GM12891 (cell line): ENCODE data around the gene KRTAP5-8.

Source experiments
- POLR2AphosphoS5 ChIP-seq: IDR thresholded peaks from 2 replicates; pipeline ENCODE4 v1.6.1; 2011; ENCODE audit warnings: low read depth, low read length, control low read depth
- TAF1 ChIP-seq: IDR thresholded peaks from 2 replicates; pipeline ENCODE4 v1.6.1; 2011; ENCODE audit warnings: low read depth, low read length, control low read depth

DNA sequence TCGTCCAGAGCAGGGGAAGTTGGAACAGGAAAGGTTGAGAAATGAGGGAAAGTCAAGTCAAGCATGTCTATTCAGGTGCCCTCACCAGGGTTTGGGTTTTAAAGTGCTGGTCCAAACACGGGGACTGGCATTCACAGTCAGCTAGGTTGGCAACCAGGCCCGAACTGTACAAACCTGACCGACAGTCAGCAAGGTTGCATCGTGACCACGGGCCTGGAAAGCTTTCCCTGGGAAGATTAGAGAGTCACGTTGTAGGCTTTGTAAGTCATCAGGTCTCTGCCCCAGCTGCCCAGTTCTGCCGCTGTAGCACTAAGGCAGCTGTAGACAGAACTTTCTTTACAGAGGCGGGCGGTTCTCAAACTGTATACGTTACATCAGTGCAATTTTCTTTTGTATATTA is 35.0 kb downstream of the KRTAP5-8 start:
- no peak for TF ChIP-seq TAF1
- no peak for TF ChIP-seq POLR2AphosphoS5
